Measurements from ENCODE around the gene AIFM3.

DNA sequence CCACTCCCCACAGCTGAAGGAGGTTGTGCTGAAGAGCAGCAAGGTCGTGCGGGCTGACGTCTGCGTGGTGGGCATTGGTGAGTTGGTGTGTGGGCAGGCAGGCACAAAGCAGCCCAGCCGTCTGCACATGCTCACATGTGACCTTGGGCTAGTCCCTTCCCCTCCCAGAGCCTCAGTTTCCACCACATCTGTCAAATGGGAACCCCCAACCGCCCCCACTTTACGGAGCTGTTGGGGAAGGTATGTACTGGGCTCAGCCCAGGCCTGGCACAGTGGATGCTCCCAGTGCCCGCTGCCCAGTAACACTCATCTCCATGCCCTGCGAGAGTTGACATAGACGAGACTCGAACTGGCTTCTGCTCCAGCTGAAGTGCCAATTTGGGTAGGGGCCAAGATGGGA lies 10.0 kb downstream of the AIFM3 start:
- TF ChIP-seq EZH2 (IDR thresholded peaks at IDR 0.05; ENCODE audit: insufficient read depth, poor library complexity, severe bottlenecking) (no peak), EZH2phosphoT487 (IDR thresholded peaks at IDR 0.05; ENCODE audit: insufficient read depth, low read depth) (no peak)

Measured in GM23248 (cell line).